ENCODE data around the gene TCEANC.

TCEANC gene

GRCh38 chrX:13692771-13693231 is 39.9 kb downstream of the TCEANC start:
- no peak for DNase-seq (ENCODE audit: low read depth)

- DNase-seq (ENCODE audit: low read depth), result no peak
These were observed 40.5 kb downstream of the TCEANC start for GRCh38 chrX:13693341-13693961.

DNA sequence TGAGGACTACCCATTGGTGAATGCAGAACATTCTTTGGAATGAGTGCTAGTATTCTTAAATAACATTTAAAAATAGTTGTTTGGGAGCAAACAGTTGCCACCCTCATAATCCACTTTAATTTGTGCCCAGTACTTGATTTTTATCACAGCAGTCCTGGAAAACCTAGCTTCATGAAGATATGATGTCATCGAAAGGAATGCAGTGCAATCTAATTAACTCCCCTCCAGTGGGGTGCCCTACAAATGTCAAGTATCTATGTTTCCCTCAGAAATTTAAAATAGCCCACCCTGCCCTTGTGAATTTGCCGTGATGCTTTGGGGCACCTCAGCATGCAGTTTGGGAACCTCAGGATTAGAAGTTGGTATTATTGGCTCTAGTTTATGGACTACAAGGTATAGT is 41.4 kb downstream of the TCEANC start:
- no peak for DNase-seq (ENCODE audit: low read depth)

DNA sequence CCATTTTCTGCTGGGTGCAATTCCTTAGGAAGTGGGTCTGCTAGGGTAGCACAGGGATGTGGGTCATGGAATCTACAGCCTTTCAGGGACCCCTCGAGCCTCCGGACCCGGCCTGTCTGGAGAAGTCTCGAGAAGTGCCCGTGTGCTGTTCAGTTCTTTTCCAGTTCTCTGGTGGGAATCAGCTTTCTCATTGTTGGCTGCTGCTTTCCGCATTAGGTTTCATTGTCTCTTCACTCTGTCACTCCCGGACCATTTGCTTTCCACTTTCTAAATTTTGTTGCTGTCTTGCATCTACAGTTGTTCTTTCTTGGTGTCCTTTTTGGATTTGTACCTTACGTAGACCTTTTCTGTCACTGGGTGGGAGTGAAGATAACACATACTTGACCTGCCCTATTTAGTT is 42.0 kb downstream of the TCEANC start:
- no peak for DNase-seq (ENCODE audit: low read depth)

DNA sequence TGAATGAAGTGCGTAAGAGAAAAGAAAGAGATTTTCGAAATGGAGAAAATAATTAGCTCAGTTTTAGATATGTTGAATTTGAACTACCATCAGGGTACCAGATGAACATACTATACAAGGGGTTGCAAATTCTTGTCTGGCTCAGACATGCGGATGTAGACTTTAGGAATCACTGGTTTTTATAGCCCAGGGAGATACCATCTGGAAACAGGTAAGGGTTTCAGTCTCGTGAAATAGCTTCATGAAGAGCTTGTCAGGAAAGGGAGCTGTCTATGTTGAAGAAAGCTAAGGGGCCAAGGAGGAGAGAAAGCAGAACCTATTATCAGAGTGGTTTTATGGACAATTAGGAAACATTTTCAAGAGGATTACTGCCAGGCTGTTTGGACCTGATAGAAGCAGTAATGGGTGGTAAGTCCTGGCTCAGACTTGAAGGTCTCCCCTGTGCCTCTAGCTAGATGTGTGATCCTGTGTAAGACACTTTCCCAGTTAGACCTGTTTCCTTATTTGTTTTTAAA is 42.7 kb downstream of the TCEANC start:
- no peak for DNase-seq (ENCODE audit: low read depth)

DNA sequence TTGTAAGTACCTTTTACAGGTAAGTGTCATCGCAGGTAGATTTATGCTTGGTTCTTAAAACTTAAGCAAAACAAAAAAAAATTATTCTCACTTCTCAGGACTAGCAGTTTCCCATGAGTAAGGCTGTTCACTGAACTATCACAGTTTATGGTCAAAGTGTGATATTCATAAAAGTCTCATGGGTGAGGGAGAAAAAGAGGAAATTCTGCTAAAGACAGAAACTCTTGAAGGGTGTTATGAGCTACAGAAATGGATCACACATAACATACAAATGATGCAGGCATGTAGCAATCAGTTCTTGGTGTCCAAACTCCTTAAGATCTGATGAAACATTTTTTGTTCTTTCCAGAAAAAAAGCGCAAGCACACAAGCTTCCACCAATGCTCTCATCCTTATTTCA is 44.5 kb downstream of the TCEANC start:
- DNase-seq (ENCODE audit: low read depth), result no peak

GRCh38 chrX:13697976-13698375 is 45.0 kb downstream of the TCEANC start:
- DNase-seq (ENCODE audit: low read depth), result no peak

DNA sequence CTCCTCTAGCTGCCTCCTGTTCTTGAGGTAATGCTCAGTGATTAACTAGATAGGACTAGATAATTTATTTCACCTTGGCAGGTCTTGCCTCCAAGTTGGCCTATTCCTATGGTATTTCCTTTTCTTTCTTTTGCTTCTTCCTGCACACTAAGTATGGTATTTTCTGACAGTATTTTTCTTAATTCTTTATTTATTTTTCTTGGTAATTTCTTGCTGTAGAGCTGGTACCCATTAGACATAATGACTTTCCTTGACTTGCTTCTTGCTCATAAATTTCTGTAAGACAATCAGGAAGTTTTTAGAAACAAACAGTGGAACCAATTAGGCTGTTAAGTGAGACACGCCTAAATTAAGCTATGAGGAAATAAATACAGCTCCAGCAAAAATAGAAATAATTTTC is 45.5 kb downstream of the TCEANC start:
- no peak for DNase-seq (ENCODE audit: low read depth)

GRCh38 chrX:13699183-13699826 is 46.4 kb downstream of the TCEANC start:
- DNase-seq (ENCODE audit: low read depth), result peak; percentile 47

- no peak for DNase-seq (ENCODE audit: low read depth)
These were observed 47.4 kb downstream of the TCEANC start for GRCh38 chrX:13700380-13700779.

DNA sequence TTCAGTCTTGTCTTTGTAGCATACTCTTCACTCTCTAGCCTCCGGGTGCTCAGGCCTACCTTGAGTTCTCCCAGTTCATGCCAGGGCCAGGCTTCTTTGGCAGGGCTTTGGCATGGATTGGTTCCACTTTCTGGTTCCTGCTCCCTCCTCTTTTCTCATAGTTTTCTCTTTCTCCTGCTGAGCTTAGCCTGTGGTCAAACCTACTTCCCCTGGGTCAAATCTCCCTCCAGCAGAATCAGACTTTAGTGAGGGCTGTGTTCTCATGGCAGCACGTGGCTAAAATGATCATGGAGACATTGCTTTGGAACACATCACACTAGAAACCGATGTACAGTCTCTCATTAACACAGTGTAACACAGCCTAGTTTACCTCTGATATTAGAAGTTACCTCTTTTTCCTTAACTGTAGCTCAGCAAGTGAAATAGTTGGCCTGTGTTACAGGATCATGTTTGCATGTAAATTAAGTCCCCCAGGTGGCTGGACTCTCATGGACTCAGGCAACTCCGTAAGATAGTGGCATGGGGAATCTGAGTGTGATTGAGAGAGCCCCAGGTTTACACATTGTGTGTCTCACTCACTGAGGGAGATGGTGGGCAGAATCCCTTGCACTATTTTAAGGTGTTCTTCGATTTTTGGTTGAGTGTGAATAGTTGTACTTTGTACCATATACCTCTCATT is 49.3 kb downstream of the TCEANC start:
- DNase-seq (ENCODE audit: low read depth), result no peak

- DNase-seq (ENCODE audit: low read depth), result no peak
These were observed 50.2 kb downstream of the TCEANC start for GRCh38 chrX:13703135-13703534.

- no peak for DNase-seq (ENCODE audit: low read depth)
These were observed 50.6 kb downstream of the TCEANC start for GRCh38 chrX:13703589-13703988.

GRCh38 chrX:13711141-13711540 is 58.2 kb downstream of the TCEANC start:
- DNase-seq (ENCODE audit: low read depth), result no peak
